DMS153 treated with DMSO at 0.1 percent for 48 hours (cell line): ENCODE data around the gene SLF2.

Experiments
- DNase-seq: peaks from one replicate; lab custom pipeline; 2025; ENCODE audit not compliant: unreplicated experiment; lab: John Stamatoyannopoulos, UW

Gene SLF2

DNA sequence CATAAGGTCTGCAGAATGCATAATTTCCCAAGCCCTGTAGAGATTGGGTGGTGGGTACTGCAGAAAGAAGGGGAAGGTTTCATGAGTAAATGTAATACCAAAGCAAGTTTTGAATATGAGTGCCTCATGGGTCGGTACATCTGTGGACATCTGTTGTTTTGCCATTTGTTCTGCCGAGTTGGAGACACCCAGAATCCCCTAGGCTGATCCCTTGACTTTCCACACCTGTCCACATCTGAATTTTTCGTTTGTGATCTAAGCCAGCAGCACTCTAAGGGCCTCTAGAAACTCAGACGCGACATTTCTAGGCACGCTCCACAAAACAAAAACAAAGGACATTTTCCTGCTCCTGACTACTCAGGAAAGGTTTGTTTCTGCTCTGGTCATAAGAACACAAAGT is 11.7 kb upstream of the SLF2 start:
- DNase-seq: no peak

- DNase-seq: no peak
These were observed 10.1 kb upstream of the SLF2 start for GRCh38 chr10:100902622-100903021.

DNA sequence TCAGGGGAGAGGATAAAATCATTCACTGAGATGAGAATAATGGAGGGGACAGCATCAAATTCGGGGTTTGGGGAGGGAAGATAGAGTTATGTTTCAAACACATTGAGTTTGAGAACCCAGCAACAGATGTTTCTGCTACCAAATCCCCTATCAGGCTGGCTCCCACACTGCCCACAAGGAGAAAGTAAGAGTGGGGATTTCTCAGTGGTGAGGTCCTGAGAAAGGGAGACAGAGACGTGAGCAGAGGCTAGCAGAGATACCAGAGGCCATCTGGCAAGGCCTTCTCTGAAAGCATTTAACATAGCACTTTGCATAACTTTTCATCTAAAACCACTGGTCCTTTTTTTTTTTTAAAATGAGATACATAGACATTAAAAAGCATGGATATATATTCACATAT is 7.8 kb upstream of the SLF2 start:
- DNase-seq: no peak

DNA sequence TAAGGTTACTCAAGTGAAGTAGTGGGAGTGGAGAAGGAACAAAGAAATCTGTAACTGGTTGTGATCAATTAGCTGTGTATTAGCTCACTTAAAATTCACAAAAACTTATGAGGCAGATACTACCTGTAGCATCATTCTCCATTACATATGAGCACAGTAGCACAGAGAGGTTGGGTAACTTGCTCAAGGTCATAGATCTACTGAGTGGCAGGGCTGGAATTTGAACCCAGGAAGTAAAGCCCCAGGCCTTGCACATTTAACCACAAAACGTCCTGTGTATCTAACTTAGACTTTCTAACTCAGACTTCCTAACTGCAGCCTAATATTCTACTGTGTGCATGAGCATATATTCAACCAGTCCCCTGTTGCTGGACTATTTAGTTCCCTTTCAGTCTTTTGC is 5.6 kb upstream of the SLF2 start:
- DNase-seq: no peak

DNA sequence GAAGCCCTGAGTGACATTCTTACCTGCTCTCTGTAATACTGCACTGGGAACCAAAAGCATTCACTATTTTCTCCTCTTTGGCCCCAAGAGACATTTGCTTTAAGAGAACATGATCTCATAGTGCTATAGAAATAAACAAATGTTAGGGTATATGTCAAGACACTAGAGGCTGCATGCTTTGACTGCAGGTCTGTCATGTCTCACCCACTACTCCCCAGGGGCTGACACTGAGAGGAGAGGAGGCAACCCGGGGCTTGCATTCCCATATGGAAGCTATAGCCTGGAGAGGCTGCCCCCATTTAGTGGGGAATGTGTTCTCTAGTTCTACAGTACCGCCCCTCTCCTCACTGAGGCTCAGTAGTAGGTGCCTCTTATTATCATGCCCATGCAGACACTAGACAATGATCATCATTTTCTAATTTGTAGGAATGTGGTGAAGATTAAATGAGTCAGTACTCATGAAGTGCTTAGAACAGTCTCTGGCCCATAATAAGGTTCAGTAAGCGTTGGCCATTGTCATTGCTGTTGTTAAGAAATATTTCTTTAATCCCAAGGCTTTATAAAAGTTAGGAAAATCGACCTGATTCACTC is 4.9 kb upstream of the SLF2 start:
- DNase-seq: no peak

GRCh38 chr10:100908378-100908777 is 4.4 kb upstream of the SLF2 start:
- DNase-seq: no peak

GRCh38 chr10:100909501-100910263 is 3.1 kb upstream of the SLF2 start:
- DNase-seq: no peak

GRCh38 chr10:100911472-100911871 is 1.3 kb upstream of the SLF2 start:
- DNase-seq: no peak

DNA sequence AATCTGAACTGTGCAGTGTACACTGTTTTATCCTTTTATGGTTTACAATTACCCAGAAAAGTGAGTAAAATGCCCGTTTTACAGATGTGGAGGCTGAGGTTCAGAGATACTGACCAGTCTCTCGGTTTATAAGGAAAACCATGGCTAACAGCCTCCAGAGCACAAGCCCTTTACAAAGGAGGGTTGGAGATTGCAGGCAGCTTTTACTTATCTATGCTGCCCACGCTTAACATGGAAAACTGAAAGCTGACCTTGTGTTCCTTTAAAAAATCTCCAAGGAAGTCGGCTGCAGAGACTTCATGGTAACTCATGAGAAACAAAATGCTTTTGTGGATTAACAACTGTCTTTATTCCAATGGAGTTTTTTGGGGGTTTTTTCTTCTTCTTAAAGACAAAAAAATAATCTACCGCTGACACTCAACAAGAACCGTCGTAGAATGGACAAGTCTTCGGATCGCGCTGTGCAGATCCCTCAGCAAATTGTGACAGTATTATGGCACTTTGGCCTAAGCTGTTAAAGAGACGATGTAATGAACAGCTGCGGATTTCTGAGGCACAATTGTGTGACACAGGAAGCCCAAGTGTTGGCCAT is 654 bp upstream of the SLF2 start:
- DNase-seq: peak; percentile 49

GRCh38 chr10:100913470-100913865 is 705 bp downstream of the SLF2 start:
- DNase-seq: no peak

GRCh38 chr10:100917071-100917470 is 4.3 kb downstream of the SLF2 start:
- no peak for DNase-seq

DNA sequence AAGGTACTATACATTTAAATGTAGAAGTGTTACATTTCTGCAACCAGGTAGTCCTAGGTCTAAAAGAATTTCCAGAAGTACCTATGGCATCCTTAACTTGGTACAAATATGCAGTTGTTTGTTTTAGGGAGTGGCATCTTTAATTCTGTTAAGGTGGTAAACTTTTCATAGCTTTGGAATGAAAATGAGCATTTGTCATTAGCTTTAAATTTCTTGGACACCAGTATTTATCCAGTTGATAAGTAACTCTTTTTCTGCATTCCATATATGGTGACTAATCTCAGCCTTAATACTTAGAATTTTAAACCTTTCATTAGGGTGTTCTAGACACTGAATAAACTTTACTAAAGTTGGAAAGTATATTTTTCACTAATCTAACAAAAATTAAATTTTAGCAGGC is 10.8 kb downstream of the SLF2 start:
- DNase-seq: no peak

DNA sequence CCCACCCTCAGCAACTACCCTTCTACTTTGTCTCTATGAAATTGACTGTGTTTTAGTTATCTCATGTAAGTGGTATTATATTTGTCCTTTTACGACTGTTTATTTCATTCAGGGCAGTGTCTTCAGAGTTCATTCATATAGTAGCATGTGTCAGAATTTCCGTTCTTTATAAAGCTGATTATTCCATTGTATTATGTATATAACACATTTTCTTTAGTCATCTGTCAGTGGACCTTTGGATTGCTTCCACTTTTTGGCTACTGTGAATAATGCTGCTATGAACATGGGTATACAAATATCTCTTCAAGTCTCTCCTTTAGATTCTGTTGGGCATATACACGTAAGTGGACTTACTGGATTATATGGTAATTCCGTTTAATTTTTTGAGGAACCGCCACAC is 14.5 kb downstream of the SLF2 start:
- DNase-seq: no peak

DNA sequence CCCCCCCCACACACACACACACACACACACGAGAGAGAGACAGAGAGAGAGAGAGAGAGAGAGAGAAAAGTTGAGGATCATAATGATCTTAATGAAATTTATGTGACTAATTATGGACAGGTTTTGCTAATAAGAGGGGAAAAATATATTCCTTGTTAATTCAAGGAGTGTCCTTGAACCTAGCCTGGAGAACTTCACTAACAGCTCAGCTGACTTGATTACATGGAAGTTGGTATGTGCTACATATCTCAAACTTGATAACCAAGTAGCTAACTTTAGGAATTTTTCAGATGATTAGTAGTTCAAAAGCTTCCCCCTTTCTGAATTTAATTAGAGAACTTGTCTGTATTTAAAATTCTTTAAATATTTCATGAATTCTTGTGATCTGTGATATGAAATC is 15.3 kb downstream of the SLF2 start:
- no peak for DNase-seq

DNA sequence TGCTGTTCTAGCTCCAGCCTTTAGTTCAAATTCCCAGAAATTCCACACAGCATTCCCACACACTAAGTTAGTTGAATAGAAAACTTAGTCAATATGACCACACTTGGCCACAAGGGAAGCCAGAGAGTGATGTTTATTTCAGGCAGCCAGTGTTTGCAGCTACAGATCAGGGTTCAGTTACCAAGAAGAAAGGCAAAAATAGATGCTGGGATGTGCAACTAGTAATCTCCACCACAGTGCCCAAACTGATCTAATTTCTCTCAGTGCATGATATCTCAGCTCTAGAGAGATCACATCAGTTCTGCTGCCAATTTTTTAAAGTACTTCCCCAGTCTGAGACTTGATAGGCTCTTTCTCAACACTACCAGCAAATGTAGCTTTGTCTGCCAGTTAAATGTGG is 17.6 kb downstream of the SLF2 start:
- no peak for DNase-seq

DNA sequence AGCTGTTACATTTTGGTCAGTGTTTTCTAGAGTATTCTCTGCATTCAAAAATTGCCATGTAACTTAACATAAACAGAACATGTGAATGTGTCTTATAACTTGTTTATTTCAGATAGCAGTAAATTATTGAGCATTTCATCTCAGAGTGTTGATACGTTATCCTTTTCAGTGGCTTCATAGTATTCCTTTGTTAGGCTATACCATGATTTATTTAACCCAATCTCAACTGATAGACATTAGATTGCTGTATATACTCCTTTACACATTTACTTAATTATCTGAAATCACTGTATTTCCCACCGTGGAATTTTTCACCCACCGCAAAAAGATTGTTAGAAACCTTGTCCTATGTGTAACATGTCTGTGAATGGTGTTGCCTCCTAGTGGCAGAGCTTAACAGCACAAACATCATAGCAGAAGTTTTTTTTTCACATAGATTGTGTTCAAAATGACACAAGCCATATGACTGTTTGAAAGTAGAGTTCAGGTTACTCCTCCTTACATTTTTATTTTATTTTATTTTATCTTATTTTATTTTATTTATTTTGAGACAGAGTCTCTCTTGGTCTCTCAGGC is 21.4 kb downstream of the SLF2 start:
- no peak for DNase-seq

- DNase-seq: no peak
These were observed 27.1 kb downstream of the SLF2 start for GRCh38 chr10:100939763-100940344.

- no peak for DNase-seq
These were observed 29.5 kb downstream of the SLF2 start for GRCh38 chr10:100942229-100942628.

DNA sequence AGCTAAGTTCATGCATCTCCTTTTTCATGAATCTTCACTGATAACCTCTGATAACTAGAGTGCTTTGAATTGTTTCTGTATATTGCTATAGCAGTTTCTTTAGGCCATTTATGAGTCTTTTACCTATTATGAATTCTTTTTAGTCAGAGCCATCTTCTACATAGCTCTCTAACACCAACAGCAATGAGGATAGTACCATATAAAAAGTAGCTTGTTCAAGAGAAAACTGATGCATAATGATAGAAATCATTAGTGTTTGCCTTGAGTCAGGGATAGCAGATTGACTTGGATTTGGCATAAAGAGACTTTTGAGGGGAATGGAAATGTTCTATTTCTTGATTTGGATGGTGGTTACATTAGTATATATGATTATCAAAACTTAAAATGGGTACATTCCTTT is 30.7 kb downstream of the SLF2 start:
- no peak for DNase-seq

- DNase-seq: no peak
These were observed 33.0 kb downstream of the SLF2 start for GRCh38 chr10:100945754-100946153.

DNA sequence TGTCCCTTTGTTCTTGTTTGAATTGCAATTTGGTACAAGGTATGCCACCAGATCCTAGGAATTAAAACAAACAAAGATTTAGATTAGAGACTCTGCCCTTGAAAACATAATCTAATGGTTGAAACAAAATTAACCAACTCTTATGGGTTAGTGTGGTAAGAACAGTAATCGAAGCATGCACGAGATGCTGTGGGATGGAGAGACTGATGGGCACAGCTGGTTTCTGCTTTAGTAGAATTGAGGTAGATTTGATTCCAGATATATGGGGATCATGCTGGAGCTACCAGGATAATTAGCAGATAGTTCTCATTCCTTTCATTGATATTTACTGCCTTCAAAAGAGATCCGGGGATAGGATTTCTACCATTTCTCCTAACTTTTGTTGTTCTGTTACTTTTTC is 36.2 kb downstream of the SLF2 start:
- DNase-seq: no peak

GRCh38 chr10:100960251-100960650 is 47.5 kb downstream of the SLF2 start:
- DNase-seq: no peak
